ENCODE data around the gene MSLN. TPM values are rescaled to one million over a fixed set of nuclear protein-coding genes. Genes with fewer than 3 reads are reported as not detected.

Gene MSLN
- total RNA-seq, 2 donors from 2014 or later = 0.74 to 7.3 TPM

DNA sequence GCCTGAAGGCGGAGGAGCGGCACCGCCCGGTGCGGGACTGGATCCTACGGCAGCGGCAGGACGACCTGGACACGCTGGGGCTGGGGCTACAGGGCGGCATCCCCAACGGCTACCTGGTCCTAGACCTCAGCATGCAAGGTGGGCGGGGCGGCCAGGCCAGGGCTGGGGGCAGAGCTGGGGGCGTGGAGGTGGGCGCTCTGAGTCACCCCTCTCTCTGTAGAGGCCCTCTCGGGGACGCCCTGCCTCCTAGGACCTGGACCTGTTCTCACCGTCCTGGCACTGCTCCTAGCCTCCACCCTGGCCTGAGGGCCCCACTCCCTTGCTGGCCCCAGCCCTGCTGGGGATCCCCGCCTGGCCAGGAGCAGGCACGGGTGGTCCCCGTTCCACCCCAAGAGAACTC, 7.9 kb downstream of the MSLN start:
- no peaks in the 10 kb centered on the region for H3K9me3 ChIP-seq
- 78% methylated on average over 16 of the region's 21 CpGs for WGBS
- peaks cover 2% of the 10 kb centered on the region for H3K27me3 ChIP-seq (replicated peaks; ENCODE audit: insufficient read depth)
- no peak for DNase-seq (ENCODE audit: low spot score)
- H3K4me3 ChIP-seq = no peak overlapping the region
- no peaks in the 10 kb centered on the region for H3K36me3 ChIP-seq
- no peak for TF ChIP-seq POLR2AphosphoS5 (IDR thresholded peaks at IDR 0.05)
- TF ChIP-seq, protein P1, sequence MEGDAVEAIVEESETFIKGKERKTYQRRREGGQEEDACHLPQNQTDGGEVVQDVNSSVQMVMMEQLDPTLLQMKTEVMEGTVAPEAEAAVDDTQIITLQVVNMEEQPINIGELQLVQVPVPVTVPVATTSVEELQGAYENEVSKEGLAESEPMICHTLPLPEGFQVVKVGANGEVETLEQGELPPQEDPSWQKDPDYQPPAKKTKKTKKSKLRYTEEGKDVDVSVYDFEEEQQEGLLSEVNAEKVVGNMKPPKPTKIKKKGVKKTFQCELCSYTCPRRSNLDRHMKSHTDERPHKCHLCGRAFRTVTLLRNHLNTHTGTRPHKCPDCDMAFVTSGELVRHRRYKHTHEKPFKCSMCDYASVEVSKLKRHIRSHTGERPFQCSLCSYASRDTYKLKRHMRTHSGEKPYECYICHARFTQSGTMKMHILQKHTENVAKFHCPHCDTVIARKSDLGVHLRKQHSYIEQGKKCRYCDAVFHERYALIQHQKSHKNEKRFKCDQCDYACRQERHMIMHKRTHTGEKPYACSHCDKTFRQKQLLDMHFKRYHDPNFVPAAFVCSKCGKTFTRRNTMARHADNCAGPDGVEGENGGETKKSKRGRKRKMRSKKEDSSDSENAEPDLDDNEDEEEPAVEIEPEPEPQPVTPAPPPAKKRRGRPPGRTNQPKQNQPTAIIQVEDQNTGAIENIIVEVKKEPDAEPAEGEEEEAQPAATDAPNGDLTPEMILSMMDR (IDR thresholded peaks at IDR 0.05) = no peak
- TF ChIP-seq POLR2A (IDR thresholded peaks at IDR 0.05) = no peak
- H3K4me1 ChIP-seq (replicated peaks) = no peaks in the 10 kb centered on the region
- intact Hi-C loops (cut with DNase I) = no loop called here
- no peak overlapping the region for H3K27ac ChIP-seq

DNA sequence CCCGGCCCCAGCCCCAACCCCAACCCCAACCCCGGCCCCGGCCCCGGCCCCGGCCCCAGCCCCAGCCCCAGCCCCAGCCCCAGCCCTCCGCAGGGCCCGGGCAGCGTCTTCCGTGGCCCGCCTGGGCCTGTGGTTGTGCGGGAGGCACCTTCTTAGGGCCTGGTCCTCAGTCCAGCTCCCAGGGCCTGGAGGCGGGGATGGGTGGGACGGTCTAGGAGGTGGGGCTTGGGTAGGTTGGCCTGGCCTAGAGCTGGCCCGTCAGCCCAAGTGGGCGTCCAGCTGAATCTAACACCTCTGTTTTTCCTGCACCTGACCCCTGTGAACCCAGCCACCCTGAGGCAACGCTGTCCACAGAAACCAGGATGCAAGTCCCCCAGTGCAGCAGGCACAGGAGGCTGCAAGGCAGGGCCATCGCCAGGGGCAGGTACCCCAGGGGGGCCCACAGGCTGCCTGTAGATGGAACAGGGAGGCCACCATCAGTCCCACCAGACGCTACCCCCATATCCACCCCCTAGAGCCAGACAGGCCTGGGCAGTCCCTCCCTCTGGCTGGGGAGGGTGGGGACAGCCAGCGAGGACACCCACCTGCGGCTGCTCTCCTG, 8.8 kb downstream of the MSLN start:
- TF ChIP-seq POLR2AphosphoS5 (IDR thresholded peaks at IDR 0.05) (no peak), POLR2A (IDR thresholded peaks at IDR 0.05) (no peak)
- TF ChIP-seq, protein P1 (IDR thresholded peaks at IDR 0.05) = no peak
- DNase-seq (ENCODE audit: low spot score) = no peak
- Histone ChIP-seq H3K4me1 (replicated peaks) (no peaks in the 10 kb centered on the region), H3K27ac (no peak overlapping the region), H3K4me3 (no peak overlapping the region), H3K36me3 (no peaks in the 10 kb centered on the region), H3K27me3 (replicated peaks; ENCODE audit: insufficient read depth) (peaks cover 2% of the 10 kb centered on the region), H3K9me3 (no peaks in the 10 kb centered on the region)
- intact Hi-C loops (cut with DNase I) = no loop called here
- WGBS = 81% methylated on average over 16 of the region's 20 CpGs

DNA sequence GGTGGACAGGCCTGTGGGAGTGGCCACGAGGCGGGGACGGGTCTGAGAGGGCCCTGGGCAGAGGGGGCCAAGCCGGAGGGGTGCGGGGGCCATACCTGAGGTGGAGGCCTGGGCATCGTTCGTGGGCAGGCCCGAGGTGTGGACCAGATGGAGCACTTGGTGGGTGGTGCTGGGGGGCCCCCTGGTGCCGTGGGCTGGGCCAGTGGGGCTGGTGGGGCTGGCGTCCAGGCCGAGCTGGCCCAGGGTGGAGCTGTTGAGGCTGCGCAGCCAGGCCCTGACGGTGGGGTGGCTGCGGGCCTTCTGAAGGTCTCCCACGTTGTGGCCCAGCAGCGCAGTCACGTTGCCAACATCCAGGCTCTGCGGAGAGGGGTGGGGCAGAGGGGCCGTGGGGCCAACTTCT, 9.4 kb downstream of the MSLN start:
- intact Hi-C loops (cut with DNase I) = no loop called here

DNA sequence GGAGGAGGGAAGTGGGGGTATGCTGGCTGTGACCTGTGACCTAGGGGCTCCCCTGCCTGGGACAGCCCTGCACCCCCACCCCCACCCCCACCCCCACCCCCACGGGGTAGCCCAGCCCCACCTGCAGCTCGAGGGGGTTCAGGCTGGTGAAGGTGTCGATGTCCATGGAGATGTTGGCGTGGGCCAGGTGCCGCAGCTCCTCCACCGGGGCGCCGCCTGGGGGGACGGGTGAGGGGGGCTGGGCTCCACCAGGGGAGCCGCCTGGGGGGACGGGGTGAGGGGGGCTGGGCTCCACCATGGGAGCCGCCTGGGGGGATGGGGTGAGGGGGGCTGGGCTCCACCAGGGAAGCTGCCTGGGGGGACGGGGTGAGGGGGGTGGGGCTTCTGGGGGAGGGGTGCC, 9.9 kb downstream of the MSLN start:
- H3K4me3 ChIP-seq = no peak overlapping the region
- no peaks in the 10 kb centered on the region for H3K4me1 ChIP-seq (replicated peaks)
- peaks cover 2% of the 10 kb centered on the region for H3K27me3 ChIP-seq (replicated peaks; ENCODE audit: insufficient read depth)
- intact Hi-C loops (cut with DNase I) = no loop called here
- no peaks in the 10 kb centered on the region for H3K9me3 ChIP-seq
- H3K27ac ChIP-seq = no peak overlapping the region
- TF ChIP-seq, protein P1 (IDR thresholded peaks at IDR 0.05) = no peak
- TF ChIP-seq POLR2AphosphoS5 (IDR thresholded peaks at IDR 0.05) (no peak), POLR2A (IDR thresholded peaks at IDR 0.05) (no peak)
- no peak for DNase-seq (ENCODE audit: low spot score)
- H3K36me3 ChIP-seq = no peaks in the 10 kb centered on the region
- WGBS = 80% methylated on average over 2 of the region's 13 CpGs

More for the DNA sequence above, 9.4 kb downstream of the MSLN start:
- Histone ChIP-seq H3K4me3 (no peak overlapping the region), H3K9me3 (no peaks in the 10 kb centered on the region), H3K4me1 (replicated peaks) (no peaks in the 10 kb centered on the region), H3K36me3 (no peaks in the 10 kb centered on the region), H3K27me3 (replicated peaks; ENCODE audit: insufficient read depth) (peaks cover 2% of the 10 kb centered on the region), H3K27ac (no peak overlapping the region)
- TF ChIP-seq POLR2AphosphoS5 (IDR thresholded peaks at IDR 0.05) = no peak
- TF ChIP-seq, protein P1 (IDR thresholded peaks at IDR 0.05) = no peak
- no peak for TF ChIP-seq POLR2A (IDR thresholded peaks at IDR 0.05)
- no peak for DNase-seq (ENCODE audit: low spot score)
- 69% methylated on average over 19 of the region's 19 CpGs for WGBS

DNA sequence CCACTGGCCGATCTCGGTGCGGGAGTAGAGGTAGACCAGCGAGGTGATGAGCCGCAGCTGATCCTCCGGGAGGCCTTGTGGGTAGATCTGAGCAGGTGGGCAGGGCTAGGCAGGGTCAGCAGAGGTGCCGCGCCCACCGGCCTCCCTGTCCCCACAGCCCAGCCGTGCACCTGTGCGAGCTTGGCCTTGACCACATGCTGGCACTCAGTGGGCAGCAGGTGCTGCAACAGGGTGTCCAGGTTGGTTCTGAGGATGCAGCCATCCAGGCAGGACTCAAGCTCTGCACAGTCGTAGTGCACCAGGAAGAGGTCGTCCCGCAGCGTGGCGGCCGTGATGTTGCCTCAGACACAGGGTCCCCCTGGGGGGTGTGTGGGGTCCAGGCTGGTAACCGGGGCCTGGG, 12.4 kb downstream of the MSLN start:
- DNase-seq (ENCODE audit: low spot score) = no peak
- no peak overlapping the region for H3K4me3 ChIP-seq
- no peaks in the 10 kb centered on the region for H3K4me1 ChIP-seq (replicated peaks)
- H3K36me3 ChIP-seq = no peaks in the 10 kb centered on the region
- H3K27me3 ChIP-seq (replicated peaks; ENCODE audit: insufficient read depth) = peaks cover 2% of the 10 kb centered on the region
- 88% methylated on average over 11 of the region's 18 CpGs for WGBS
- no peak overlapping the region for H3K27ac ChIP-seq
- intact Hi-C loops (cut with DNase I) = no loop called here
- TF ChIP-seq POLR2AphosphoS5 (IDR thresholded peaks at IDR 0.05) (no peak), POLR2A (IDR thresholded peaks at IDR 0.05) (no peak)
- TF ChIP-seq, protein P1 (IDR thresholded peaks at IDR 0.05) = no peak
- no peaks in the 10 kb centered on the region for H3K9me3 ChIP-seq
